K562 (cell line): ENCODE results near the gene SYNCRIP. TPM values are rescaled to one million over a fixed set of nuclear protein-coding genes. Genes with fewer than 3 reads are reported as not detected.

ENCODE experiments used
- E2F1 ChIP-seq: sonication (generic); formaldehyde crosslinking; IDR thresholded peaks from 2 replicates; pipeline ENCODE4 v1.8.1; 2023; ENCODE audit warnings: mild to moderate bottlenecking, missing genetic modification reagents, moderate library complexity
- NELFE ChIP-seq: IDR thresholded peaks from 2 replicates; pipeline ENCODE4 v1.6.1; 2011; ENCODE audit warnings: mild to moderate bottlenecking; ENCODE audit not compliant: insufficient read depth, insufficient read length
- NONO ChIP-seq, 2 experiments: fragments of 200-400 bp in 1 of 2; fragments of 450-650 bp in 1 of 2; formaldehyde crosslinking in 1 of 2; IDR thresholded peaks; 2 replicates each; pipeline ENCODE4 v1.6.1; 2017; ENCODE audit warnings: low read depth in 2 of 2, mild to moderate bottlenecking in 2 of 2, moderate library complexity in 2 of 2, low read length in 1 of 2
- PTBP1 ChIP-seq: fragments of 200-400 bp; formaldehyde crosslinking; IDR thresholded peaks from 2 replicates; pipeline ENCODE4 v1.6.1; 2017; ENCODE audit warnings: low read depth, low read length
- RBM14 ChIP-seq: fragments of 200-400 bp; formaldehyde crosslinking; IDR thresholded peaks from 2 replicates; pipeline ENCODE4 v1.6.1; 2018; ENCODE audit warnings: low read depth, mild to moderate bottlenecking, low read length, moderate library complexity, borderline replicate concordance; ENCODE audit not compliant: insufficient read depth
- RBM39 ChIP-seq: fragments of 200-400 bp; formaldehyde crosslinking; optimal IDR thresholded peaks from 2 replicates; pipeline ENCODE3; 2018; ENCODE audit warnings: low read depth, low read length
- TSHZ1 ChIP-seq: fragments of 250-450 bp; sonication (Bioruptor Pico); IDR thresholded peaks from 2 replicates; pipeline ENCODE4 v1.4.0; 2020; ENCODE audit warnings: mild to moderate bottlenecking, moderate library complexity
- ZBTB12 ChIP-seq: fragments of 250-450 bp; sonication (Bioruptor Pico); IDR thresholded peaks from 2 replicates; pipeline ENCODE4 v1.4.0; 2020
- ZFP91 ChIP-seq: sonication (generic); formaldehyde crosslinking; IDR thresholded peaks from 2 replicates; pipeline ENCODE4 v1.8.0; 2022; ENCODE audit warnings: mild to moderate bottlenecking, missing genetic modification reagents
- ZNF253 ChIP-seq: fragments of 250-450 bp; sonication (Bioruptor Pico); conservative IDR thresholded peaks from 2 replicates; pipeline ENCODE4 v1.6.1; 2021; ENCODE audit warnings: mild to moderate bottlenecking
- polyA plus RNA-seq, 8 experiments: library from polyadenylated mRNA; depleted of rRNA in 4 of 8; stranded (reverse) in 5 of 8; unstranded in 3 of 8; fragments of >200 nt; fragmentation: Nextera tagmentation in 2 of 8; fragmentation: Illumina TruSeq in 1 of 8; extraction: Ambion mirVana in 2 of 8; extraction: Trizol in 1 of 8; gene quantifications; 2 replicates each; pipeline versions ENCODE4 v1.2.1 to v1.2.3, GENCODE V29; 2011 to 2014; ENCODE audit warnings: inconsistent platforms in 1 of 8, missing spikeins in 1 of 8
- total RNA-seq, 7 experiments: library from RNA; depleted of rRNA in 6 of 7; stranded (reverse); fragments of >200 nt in 6 of 7; fragmentation: Illumina TruSeq in 2 of 7; extraction: Trizol in 2 of 7; gene quantifications; 2 replicates each; pipeline versions ENCODE4 v1.2.1 to v1.2.3, GENCODE V29; 2011 to 2021; ENCODE audit warnings: low replicate concordance in 1 of 7

Gene SYNCRIP
- total and polyA plus RNA-seq, 9 of the 15 experiments (the other 6 are each of a cell fraction or from before 2014, with no cell fraction given), result 46.5 to 295 (median 140) TPM

- TF ChIP-seq E2F1 (no peak), ZFP91 (no peak), RBM39 (no peak), NONO (IDR thresholded peaks at IDR 0.05; ENCODE audit: low read depth in 2 of 2, low read length in 1 of 2) (no peak), ZNF253 (CRISPR knock-in tag) (no peak), ZBTB12 (CRISPR knock-in tag) (no peak), RBM14 (no peak), PTBP1 (no peak), NELFE (no peak), TSHZ1 (CRISPR knock-in tag) (no peak)
These were observed 22.4 kb downstream of the SYNCRIP start (continued) for GRCh38 chr6:85620308-85620707.
